Sciatic nerve (tissue), 2 donors: ENCODE results near the gene PHACTR3. TPM values are rescaled to one million over a fixed set of nuclear protein-coding genes. Genes with fewer than 3 reads are reported as not detected.
A peak's percentile ranks its signal among the peaks of the same experiment; 100 is the strongest.

Source experiments
- ATAC-seq: fragments of 200-7000 bp; cut with Tn5 transposase; one replicate; pipeline ENCODE4 v1.9.1; 2020; ENCODE audit warnings: mild to moderate bottlenecking, moderate library complexity
- DNase-seq: peaks from one replicate; pipeline ENCODE4 v3.0.0-alpha.2; 2020; ENCODE audit warnings: low spot score
- intact Hi-C: fragments of 100-400 bp; cut with DNase I; formaldehyde crosslinking; loops from one replicate; pipeline ENCODE4 v1.14.2; 2022
- total RNA-seq: library from RNA; stranded (reverse); fragmentation: NEBNext Ultra II Directional; extraction: Animal tissue kit (Norgen Biotek cat#: 25700); gene quantifications from one replicate; pipeline ENCODE4 v1.2.1, GENCODE V29; 2021
- donor health status: DM: no; HTN: no; CAD: no.
- donor health status: DM: no; HTN: no; CAD: no.

Gene PHACTR3
- total RNA-seq, 1 donor from 2014 or later: not detected

DNA sequence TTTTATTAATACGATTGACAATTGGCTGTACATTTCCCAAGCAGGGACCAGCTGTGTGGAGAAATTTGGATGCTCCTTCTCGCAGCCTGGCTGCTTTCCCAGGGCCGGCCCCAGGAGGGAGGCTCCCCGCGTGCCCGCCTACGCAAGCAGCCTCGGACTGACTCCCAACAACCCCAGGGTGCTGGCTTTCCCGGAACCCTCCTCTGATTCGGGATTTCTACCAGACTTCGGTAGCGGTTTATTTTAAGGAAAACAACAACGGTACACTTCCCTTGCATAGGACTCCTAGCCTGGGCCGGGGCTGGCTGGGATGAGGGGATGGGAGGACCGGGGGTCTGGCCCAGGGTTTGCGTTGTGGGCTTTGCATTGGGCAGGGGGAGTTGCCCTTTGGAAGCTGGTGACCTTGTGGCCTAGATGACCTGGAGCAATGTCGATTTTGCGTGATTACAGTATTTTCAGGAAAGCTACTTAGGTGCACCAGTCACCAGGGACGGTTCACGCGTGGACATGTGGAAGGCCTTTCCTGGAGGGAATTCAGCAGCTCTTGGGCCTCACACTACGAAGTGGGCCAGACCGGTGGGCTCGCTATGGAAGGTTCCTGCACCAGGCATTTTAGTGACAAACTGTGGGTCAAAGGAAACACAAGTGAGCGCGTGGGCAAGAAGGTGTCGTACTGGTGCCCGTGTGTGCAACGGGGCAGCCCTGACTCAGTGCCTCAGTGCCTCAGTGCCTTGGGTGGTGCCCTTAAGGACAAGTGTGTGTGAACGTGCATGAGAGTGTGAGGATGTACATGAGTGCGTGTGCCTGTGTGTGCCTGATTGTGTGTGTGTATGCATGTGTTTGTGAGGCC, 20.7 kb upstream of the PHACTR3 start:
- intact Hi-C loops: no loop called here
- peak; percentile 75 for DNase-seq
- ATAC-seq: peak; percentile 68

DNA sequence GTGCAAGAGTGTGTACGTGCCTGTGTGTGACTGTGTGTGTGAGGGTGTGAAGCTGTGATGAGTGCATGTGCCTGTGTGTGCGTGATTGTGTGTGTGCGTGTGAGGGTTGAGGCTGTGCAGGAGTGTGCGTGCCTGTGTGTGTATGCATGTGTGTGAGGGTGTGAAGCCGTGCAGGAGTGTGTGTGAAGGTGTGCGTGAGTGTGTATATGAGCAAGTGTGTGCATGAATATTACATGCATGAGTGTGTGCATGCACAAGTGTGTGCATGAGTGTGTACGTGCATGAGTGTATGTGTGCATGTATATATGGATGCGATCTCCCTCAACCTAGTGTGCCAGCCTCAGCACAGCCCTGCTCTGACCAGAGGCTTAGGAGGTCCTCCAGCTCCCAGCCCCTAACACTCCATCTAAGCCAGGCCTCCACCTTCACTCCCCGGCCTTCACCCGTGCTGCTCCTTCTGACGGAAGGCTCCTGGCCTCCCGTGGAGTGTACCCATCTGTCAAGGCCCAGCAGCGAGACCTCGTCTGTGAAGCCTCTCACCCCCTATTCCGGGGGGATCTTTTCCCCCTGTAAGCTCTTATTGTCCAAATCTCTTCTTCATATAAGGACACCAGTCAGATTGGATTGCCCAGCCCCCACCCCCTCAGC, 19.9 kb upstream of the PHACTR3 start:
- DNase-seq: no peak
- no peak for ATAC-seq

DNA sequence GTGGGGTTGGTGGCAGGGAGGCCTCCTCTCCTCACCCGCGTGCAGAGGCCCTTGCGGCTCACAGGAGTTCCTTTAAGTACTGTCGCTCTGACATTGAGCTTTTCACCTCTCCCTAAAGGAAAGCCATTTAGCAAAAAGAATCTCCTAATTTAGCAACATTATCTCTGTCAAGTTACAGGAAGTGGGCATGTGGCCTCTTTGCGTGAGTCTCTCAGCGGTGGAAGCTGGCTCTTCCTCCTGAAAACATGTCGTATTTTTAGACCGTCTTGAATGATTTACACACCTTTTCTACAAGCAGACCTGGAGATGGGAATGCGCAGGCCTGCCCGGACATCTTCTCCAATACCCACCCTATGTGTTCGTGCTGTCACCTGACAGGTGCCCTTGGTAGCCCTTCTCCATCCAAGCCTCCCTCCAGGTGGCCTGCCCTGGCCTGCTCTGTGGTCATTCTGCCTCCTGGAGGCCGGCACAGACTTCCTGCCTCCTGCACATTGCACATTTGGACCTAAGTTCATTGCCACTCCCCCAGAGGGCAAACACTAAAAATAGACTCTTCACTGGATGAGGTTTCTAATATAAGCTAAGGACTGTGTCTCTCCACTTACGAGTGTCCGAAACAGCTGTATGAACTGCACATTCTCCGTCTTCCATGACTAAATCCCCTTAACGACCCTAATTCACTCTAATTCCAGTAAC, 18.5 kb upstream of the PHACTR3 start:
- intact Hi-C loops: no loop called here
- no peak for ATAC-seq
- DNase-seq: no peak

More for the DNA sequence above, 19.9 kb upstream of the PHACTR3 start:
- intact Hi-C loops: no loop called here

DNA sequence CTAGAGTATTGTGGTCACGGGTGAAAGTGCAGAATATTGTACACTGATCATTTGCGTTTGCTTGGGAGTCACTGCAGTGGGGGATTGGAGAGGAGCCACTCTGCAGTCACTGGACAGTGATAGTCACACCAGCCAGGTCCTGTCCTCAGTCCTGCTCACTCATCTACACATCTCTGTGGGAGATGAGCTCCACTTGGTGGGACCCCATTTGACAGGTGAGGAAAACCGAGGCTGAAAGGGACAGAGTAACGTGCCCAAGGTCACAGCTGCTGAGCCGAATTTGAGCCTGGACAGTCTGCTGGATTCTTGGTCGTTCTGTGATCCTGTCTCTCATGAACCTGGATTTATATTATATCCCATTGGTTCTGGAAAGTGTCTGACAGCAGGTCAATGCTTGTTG, 17.7 kb upstream of the PHACTR3 start:
- ATAC-seq: no peak
- intact Hi-C loops: no loop called here
- no peak for DNase-seq

DNA sequence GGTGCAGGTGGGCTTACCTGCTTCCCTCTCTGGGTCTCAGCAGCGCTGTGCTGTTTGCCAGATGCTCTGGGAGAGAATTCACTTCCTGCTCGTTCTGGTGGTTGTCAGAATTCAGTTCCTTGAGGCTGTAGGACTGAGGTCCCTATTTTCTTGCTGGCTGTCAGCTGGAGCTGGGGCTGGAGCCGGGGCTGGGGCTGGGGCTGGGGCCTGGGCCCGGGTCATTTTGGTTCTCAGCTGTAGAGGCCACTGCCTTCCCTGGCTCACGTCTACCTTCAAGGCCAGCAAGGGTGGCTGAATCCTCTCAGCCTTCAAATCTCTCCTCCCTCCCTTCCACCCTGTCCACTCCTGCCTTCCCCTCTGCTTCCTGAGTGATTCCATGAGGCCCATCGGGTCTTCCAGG, 16.8 kb upstream of the PHACTR3 start:
- DNase-seq (no peak), ATAC-seq (no peak)
- intact Hi-C loops: no loop called here

DNA sequence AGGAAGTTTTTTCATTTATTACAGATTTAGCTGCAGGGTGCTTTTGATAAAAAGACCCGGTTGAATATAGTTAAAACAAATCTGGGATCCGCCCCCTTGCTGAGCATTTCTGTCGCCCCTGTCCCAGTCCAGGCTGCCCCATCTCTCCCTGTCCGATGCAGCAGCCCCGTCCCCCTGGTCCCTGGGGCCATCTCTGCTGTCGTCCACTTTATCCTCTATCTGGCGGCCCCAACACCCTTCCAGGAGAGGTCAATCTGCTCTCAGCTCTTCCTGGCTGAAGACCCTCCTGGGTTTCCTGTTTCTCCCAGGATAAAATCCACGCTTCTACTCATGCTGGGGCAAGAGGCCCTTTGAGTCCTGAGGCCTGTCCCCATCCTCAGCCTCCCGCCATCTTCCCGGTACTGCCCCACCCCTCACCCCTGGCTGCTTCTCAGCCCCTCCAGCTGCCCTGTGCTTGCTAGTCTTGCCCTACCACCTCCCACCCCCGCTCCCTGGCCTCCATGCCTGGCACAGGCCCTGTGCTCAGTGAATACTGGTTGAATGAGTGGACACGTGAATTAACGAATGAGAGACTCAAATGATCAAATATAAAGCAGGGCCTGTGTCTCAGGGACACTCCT, 16.0 kb upstream of the PHACTR3 start:
- no peak for ATAC-seq
- intact Hi-C loops: no loop called here
- no peak for DNase-seq

DNA sequence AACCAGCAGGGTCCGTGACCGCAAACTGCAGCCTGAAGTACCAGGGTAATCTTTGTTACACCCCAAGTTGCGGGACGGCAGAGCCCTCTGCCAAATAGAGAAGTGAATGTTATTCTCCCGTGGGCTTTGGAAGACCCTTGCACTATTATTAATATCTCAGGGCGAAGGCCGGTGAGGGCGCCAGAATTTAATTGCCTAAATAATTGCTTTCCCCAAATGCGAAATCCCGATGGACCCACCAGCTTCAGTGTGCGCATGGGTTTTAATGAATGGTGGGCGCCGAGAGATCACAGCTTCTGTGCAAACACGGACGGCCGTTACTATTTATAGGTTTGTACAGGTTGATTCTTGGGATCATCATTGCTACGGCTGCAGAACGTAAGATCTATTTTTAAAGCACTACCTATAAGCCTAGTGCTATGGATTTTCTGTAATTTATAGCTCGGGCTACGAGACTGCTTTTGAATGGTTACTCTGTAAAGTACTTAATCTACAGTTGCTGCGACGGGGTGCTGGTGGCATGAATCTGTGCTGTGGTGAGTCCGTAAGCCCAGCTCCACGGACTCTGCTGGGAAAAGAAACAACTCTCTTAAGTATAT, 15.2 kb upstream of the PHACTR3 start:
- no peak for ATAC-seq
- intact Hi-C loops: no loop called here
- DNase-seq: no peak

DNA sequence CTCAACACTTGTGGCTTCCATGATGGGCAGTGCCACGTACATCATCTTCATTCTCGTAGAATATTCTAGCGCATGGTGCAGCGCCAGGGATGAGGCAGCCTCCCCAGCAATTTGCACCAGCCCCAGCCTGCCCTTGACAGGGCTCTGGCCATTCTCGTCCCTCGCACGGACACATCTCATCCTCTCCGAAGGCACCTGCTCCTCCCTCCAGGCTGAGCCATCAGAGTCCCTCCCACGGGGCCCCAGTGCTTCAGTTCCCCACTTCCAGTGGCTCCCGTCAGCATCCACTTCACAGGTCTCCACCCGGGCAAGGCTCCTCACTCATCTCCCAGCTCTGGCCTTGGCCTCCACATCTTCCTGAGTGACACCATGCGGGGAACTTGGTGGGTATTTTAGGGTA, 13.3 kb upstream of the PHACTR3 start:
- no peak for DNase-seq

DNA sequence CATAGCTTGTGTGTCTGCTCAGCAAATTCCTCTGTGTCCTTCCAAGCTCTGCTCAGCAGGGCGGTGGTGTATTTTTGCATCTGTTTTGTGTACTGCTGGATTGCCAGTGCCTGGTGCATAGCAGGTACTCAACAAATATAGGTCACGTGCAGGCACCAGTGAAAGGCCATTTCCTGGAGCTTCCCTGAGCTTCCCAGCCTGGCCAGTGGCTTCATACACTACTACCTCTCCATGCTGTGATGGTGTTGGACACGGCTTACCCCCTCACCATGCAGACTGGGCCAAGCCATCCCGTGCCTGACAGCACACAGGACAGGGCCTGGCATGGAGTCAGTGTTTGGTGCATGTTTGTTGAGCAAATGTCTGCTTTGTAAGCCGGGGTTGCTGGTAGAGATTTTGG, 7.7 kb upstream of the PHACTR3 start:
- DNase-seq: no peak
- intact Hi-C loops: no loop called here

More for the DNA sequence above, 13.3 kb upstream of the PHACTR3 start:
- intact Hi-C loops: no loop called here
- no peak for ATAC-seq

DNA sequence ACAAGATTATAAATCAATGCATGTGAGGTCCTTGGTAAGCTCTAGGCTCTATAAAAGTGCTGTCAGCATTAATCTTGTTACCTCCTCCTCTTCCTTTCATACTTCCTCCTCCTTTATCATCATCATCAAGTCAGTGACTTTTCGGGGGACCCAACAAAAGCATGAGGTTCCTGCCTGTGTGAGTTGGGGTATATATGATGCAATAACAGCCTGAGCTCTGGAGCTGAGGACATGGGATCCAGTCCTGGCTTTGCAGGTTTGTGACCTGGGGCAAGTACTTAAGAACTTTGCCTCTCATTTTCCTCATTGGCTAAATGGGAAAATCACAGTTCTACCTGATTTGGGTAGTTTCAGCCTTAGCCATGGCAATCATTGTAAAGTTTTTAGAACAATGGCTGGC, 7.1 kb upstream of the PHACTR3 start:
- no peak for DNase-seq
- no peak for ATAC-seq

More for the DNA sequence above, 7.7 kb upstream of the PHACTR3 start:
- ATAC-seq: no peak

DNA sequence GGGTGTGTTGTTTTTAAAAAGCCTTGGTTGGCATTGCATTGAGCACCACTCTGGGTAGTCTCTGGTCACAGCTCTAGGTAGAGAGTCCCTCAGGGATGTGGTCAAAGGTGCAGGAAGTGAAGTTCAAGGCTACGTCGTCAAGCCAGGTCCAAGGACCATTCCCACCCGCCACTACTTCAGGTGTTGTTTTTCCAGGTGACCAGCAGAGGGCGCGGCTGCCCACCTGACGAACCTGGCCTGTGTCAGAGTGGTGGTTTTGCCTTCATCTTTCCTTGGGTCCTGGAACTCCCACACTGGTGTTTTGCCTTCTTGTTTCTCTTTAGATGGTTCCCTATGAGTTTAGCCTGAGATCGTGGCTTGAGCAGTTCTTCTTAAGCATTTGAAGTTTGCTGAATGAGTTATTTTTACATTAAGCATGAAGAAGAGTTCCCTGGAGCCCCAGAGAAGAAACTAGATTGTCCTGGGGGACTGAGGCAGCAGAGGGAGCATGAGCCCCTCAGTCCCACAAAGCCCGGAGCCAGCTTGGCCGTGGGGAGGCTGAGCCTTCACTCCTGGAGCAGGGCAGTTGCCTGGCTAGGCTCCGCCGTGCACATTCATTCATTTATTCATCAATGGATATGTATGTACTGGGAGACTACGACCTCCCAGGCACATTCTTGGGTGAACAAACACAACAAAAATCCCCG, 5.6 kb upstream of the PHACTR3 start:
- ATAC-seq: peak; percentile 49
- intact Hi-C loops: no loop called here
- no peak for DNase-seq

More for the DNA sequence above, 7.1 kb upstream of the PHACTR3 start:
- intact Hi-C loops: no loop called here

DNA sequence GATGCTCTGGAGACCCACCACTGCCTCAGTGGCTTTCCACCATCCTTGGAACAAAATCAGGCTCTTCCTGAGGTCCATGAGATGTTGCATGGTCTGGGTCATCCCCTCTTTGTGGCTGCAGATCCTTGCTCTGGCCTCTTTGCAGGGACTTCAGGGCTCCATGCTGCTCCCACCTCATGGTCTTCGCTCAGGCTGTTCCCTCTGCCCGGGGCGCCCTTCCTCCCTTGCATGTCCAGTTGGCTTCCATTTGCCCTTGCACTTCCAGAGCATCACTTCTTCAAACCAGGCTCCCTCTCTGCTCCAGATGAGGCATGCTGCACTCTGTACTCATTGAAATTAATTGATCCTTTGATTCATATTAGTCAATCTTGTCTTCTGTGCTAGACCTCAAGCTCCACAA, 4.4 kb upstream of the PHACTR3 start:
- no peak for ATAC-seq
- DNase-seq: no peak
- intact Hi-C loops: loop anchor here (10.0 kb wide), 1 partner anchor 155 kb away; no protein-coding TSS in a partner anchor

DNA sequence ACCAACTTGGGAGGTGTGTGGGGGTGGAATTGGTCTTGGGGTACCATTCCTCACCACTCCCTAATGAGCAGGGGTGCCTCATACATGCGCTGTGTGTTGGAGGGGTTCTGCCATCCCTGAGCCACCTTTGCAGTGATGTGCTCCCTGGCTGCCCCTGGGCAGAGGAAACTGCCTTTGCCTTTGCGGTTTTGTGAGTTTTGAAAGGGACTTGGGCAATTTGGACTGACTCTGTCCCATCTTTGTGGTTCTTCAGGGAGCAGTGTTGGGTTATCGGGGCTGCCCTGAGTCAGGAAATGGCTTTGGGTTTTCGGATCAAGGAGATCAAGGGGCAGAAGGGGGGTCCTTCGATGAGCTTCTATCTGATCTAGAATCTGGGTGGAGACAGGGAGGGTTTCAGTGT, 3.9 kb upstream of the PHACTR3 start:
- intact Hi-C loops: loop anchor here (10.0 kb wide), 1 partner anchor 154 kb away; no protein-coding TSS in a partner anchor
- ATAC-seq (no peak), DNase-seq (no peak)

DNA sequence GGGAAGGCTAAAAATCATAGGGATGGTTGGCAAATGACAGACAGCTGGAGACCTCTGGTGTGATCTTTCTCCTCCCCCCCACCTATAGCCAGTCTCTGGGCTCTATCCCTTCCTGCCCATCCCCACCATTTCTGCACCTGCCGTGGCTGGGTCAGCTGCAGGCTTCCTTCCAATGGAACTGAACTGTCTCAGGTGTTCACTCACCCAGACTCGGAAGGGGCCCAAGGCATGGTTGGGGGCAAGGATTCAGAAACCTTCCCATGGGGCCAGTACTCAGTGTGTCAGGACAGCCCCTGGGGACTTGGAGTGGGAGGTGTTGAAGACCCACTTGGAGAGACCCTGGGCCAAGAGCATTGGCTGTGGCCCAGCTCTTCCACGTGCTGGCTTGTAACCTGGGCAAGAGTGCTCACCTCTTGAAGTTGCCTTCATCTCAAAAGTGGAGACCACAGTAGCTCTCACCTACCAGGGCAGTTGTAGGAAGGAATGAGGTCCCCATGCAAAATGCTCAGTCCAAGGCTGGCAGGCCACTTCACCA, 1.7 kb upstream of the PHACTR3 start:
- DNase-seq: no peak
- ATAC-seq: no peak
- intact Hi-C loops: loop anchor here (10.0 kb wide), 1 partner anchor 152 kb away; no protein-coding TSS in a partner anchor

DNA sequence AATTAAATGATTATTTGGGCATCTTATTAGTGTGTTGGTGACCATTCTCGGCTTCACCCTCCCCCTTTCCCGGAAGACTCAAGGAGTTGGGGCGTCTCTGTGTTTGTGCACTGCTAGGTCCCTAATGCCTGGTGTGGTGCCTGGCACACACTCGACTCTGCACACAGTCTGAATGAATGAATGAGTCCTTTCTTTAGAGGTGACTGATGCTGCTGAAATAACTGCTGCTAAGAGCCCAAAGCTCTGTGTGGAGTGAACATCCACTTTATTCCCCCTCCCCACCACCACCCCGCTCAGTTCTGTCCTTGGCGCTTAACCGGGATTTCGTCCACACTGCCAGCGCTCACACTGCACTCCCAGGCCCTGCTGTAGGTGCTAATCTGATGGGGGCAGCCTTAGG, 1.2 kb upstream of the PHACTR3 start:
- no peak for ATAC-seq
- no peak for DNase-seq
- intact Hi-C loops: loop anchor here (10.0 kb wide), 1 partner anchor 152 kb away; no protein-coding TSS in a partner anchor

DNA sequence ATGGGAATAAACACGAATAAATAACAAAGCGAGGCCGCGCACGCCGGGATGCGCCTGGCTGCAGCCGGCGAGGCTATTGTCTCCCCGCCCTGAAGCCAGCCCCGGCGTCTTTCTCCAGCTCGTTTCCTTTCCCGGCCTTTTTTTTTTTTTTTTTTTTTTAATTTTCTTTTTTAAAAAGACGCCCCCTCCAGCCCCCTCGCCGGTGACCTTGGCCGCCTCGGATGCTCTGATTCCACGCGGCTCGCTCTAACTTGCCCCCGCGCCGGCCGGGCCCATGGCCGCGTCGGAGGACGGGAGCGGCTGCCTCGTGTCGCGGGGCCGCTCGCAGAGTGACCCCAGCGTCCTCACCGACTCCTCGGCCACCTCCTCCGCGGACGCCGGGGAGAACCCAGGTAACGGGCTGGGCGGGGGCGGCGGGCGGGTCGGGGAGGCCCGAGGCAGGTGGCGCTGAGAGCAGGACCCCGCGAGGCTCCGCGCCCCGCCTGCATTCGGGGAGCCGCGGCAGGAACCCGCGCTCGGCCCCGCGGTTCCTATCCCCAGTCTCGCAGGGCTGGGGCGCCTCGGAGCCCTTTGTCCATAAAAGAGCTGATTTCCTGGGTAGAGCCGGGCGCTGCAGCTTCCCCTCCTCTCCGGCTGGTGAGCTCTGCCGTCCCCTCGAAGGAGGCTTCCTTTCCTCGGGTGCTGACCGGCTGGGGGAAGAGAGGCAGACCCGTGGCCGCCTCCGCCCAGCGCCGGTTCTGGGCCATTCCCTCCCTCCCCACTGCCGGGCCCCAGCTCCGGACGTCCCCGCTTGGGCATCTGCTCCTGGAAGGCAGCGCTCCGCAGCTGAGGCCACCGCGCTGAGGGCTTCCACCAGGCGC, 631 bp downstream of the PHACTR3 start:
- ATAC-seq (no peak), DNase-seq (no peak)
- intact Hi-C loops: loop anchor here (10.0 kb wide), 1 partner anchor 150 kb away; no protein-coding TSS in a partner anchor
